Brain pericyte (primary cell): ENCODE results near the gene CSH2.

ENCODE experiments used
- DNase-seq: peaks from one replicate; pipeline ENCODE4 v3.0.0-alpha.2; 2012; ENCODE audit warnings: low read depth, low spot score

The CSH2 gene

GRCh38 chr17:63834431-63835166 lies 38.9 kb downstream of the CSH2 start:
- no peak for DNase-seq

GRCh38 chr17:63833741-63834373 lies 39.6 kb downstream of the CSH2 start:
- DNase-seq: no peak

GRCh38 chr17:63833026-63833740 lies 40.3 kb downstream of the CSH2 start:
- DNase-seq: no peak

- no peak for DNase-seq
These were observed 41.0 kb downstream of the CSH2 start for GRCh38 chr17:63832455-63832854.

- no peak for DNase-seq
These were observed 41.5 kb downstream of the CSH2 start for GRCh38 chr17:63832014-63832413.

GRCh38 chr17:63831505-63831904 lies 42.0 kb downstream of the CSH2 start:
- DNase-seq: no peak

GRCh38 chr17:63830904-63831491 lies 42.5 kb downstream of the CSH2 start:
- DNase-seq: no peak

- DNase-seq: no peak
These were observed 43.2 kb downstream of the CSH2 start for GRCh38 chr17:63830278-63830677.

GRCh38 chr17:63828936-63829335 lies 44.5 kb downstream of the CSH2 start:
- no peak for DNase-seq

GRCh38 chr17:63827801-63828221 lies 45.7 kb downstream of the CSH2 start:
- no peak for DNase-seq

- peak; percentile 82 for DNase-seq
These were observed 46.3 kb downstream of the CSH2 start, which contains the start of the genes FTSJ3 and PSMC5 for GRCh38 chr17:63827002-63827800. TSS of gene FTSJ3 (minus strand) at chr17:63827663. CDS start at chr17:63826902, 761 bp downstream. TSS of gene PSMC5 (plus strand) at chr17:63827431. CDS start at chr17:63827491, 60 bp downstream.

GRCh38 chr17:63826468-63827001 lies 46.9 kb downstream of the CSH2 start:
- no peak for DNase-seq

- DNase-seq: no peak
These were observed 49.1 kb downstream of the CSH2 start for GRCh38 chr17:63824362-63824761.

GRCh38 chr17:63823659-63824331 lies 49.7 kb downstream of the CSH2 start:
- DNase-seq: no peak

- DNase-seq: no peak
These were observed 50.9 kb downstream of the CSH2 start for GRCh38 chr17:63822537-63822936.
